T-helper 9 cell (primary cell): ENCODE data around the gene EFCAB8.
"Not testable (repeated sequence)": the region's sequence is repeated elsewhere in the genome, so short reads cannot be mapped to it uniquely, and the experiment has no call there.

Experiments
- DNase-seq: peaks from one replicate; pipeline ENCODE4 v3.0.0-alpha.2; 2020

Gene EFCAB8

DNA sequence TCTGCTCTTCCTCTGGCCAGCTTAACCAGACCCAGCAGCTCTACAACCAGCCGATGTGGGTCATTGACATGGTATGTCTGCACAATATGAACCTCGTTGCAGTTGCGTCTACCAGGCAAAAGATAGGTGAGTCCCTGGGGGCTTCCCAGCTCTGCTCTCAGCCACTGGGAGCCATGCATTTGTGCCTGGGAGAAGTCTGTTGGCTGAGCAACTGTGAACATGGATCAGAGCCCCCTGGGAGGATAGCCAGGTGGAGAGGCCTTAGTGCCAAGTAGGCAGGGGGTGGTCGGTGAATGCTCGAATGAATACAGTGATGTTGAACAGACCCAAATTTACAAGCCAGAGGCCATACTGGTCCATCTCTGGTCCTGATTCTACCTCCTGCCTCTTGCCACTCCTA lies 30.6 kb downstream of the EFCAB8 start:
- no peak for DNase-seq

DNA sequence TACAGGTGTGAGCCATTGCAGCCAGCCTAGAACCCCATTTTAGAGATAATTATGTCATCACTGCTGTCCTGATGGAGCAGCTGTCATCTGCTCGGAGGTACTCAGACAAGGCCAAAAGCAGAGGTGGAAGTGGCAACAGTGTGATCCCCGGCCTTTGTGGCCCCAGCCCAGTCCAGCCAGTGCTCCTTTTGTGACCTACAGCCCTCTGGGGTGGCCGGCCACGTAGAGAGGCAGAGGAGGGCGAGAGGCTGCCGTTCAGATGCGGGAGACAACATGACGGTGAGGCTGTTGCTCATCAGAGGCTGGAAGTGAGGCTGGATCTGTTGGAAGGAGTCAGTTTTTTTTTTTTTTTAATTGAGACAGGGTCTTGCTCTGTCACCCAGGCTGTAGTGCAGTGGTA lies 32.8 kb downstream of the EFCAB8 start:
- no peak for DNase-seq

DNA sequence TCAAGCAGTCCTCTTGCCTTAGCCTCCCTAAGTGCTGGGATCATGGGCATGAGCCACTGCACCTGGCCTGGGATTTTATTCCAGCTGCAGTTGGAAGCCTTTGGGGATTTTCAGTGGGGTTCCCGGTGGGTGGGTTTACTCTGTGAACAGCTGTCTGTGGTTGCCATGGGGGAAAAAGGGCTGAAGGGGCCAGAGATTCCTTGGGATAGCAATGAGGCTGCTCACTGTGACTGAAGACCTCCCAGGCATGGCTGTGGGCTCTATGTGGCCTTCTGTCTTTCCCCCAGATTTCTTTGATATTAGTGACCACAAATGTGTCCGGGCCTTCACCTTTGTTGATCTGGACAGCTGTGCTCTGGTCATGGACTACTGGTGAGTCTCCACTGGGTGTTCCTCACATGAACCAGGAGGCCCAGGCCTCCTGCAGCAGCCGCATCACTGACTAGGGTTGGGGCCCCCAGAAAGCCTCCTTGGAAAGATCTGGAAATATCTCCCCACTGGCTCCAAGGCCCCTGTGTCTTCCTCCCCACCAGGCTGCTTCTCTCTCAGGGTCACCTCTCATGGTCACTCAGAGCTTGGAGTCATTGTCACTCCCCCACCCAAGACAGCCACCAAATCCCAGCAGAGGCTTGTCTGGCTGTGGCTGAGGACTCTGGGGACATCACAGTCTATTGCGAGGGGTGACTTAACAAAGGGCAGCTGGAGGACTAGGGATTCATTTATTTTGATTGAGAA lies 33.4 kb downstream of the EFCAB8 start:
- DNase-seq = no peak

DNA sequence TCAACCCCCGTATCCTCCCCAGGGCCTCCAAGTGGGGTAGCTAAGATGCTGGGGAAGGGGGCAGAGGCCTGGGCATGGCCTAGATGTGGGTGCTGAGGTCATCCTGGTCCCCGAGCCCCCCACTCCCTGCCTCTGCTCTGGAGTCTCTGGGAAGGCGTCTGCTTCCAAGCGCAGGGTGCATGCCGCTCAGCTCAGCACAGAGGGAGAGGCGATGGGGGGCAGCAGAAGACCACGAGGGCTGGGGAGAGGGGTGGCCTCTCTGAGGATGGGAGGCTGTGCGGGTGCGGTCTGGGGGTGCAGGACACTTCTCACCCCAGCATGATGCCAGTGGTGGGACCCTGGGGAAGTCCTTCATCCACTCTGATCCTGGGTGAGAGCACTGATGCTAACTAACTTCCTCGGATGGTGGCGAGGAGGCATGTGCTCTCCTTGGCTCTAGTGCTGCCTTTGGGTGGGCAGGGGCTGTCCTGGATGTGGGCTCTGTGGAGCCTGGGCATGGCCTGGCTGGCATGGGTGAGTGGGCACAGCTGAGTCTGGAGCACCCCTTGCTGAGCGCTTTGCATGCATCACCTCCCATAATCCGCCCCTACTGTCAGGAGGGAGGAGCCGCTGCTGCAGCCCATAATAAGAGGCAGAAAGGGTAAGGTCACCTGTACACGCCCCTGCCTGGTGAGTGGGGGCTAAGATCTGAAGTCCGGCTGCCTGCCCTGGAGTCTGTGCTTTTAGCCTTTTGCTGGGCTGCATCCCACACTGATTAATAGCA lies 34.7 kb downstream of the EFCAB8 start:
- no peak for DNase-seq

DNA sequence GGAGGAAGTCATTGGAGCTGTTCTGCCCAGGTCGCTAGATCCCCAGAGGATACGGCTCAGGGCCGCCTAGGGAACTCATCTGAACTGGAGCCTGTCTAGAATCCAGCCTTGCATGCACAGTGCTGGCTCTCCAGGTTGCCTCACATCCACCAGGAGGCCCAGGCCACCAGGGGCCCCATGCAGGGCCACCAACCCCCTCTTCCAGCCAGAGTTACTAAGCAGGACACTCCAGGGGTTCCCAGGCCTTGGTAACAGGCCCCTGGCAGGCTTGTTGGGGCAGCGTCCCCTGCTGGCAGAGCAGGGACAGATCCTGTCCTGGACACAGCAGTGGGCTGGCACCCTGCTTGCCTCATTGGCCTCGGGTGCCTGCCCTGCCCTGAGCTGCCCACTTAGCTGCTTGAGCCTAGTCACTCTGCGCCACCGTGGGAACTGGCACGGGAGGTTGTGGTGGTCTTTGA lies 35.3 kb downstream of the EFCAB8 start:
- DNase-seq = no peak

DNA sequence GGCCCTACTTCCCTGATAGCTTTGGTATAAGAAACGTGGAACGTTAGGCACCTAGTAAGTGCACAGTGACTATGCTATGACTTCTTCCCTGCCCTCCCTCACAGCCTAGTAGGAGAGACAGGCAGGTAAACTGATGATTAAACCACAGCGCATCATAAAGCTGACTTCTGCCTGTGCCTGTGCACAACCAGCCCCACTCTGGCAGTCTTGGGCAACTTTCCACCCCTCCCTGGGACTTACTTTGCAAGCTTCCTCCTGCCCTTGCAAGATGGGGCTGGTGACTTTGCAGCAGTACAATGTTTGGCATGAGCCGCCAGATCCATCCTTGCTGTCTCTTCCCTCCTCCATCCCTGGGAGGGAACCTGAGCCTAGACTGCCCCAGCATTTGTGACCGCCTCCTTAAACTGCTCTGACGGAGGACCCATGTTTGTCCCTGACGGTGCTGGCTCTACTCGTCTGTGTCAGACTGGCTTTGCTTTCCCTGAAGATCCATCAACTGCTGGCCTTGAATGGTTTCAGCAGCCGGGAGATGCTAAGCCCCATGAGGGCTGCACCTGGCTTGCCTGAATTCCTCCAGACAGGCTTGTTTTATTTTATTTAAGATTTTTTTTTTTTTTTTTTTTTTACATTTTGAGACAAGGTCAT lies 36.1 kb downstream of the EFCAB8 start:
- no peak for DNase-seq

DNA sequence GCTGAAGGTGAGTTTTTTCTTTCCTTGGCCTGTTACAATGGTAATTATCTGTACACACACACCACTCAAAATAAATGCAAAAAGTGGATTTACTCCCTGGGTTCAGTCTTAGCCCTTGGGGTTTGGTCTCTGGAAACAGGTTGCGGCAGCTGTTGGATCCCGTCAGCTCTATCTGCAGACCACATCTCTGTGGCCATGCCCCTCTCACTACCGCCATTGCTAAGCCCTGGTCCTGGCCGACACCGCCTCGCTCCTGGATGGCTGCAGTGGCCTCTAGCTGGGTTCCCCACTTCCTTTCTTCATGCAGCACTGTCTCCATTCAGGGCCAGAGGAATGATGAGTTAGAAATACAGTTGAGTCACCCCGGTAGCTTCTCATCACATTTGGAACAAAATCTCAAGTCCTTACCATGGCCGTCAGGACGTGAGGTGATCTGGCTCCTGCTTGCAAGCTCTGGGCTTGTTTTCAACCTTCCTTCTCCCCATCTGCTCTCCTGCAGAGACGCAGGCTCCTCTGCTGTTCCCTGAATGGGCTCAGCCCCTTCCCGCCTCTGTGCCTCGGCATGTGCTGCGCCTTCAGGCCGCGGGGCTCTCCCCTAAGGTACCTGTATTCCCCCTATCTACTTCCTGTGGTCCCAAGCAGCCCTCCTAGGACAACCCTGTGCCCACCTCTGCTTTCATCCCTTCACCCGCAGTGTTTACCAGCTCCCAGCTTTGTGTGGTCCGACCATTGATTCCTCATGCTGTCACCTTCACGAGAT lies 38.0 kb downstream of the EFCAB8 start:
- DNase-seq = no peak

DNA sequence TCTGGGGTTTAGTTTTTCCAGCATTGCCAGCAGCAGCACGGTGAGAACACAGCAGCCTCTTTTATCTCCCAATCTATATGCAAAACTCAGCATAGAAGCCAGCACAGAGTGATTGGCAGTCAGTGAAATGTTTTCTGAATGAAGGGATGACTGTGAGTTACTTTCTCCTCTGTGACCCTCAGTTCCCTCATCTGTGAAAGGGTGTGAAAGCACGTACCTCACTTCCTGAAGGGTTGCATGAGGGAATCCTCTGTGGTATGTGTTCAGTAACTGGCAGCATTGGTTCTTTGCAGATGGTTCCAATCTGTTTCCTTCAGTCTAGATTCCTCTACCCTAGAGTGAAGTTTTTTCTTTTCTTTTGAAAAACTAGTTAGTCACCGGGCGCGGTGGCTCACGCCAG lies 40.0 kb downstream of the EFCAB8 start:
- no peak for DNase-seq

DNA sequence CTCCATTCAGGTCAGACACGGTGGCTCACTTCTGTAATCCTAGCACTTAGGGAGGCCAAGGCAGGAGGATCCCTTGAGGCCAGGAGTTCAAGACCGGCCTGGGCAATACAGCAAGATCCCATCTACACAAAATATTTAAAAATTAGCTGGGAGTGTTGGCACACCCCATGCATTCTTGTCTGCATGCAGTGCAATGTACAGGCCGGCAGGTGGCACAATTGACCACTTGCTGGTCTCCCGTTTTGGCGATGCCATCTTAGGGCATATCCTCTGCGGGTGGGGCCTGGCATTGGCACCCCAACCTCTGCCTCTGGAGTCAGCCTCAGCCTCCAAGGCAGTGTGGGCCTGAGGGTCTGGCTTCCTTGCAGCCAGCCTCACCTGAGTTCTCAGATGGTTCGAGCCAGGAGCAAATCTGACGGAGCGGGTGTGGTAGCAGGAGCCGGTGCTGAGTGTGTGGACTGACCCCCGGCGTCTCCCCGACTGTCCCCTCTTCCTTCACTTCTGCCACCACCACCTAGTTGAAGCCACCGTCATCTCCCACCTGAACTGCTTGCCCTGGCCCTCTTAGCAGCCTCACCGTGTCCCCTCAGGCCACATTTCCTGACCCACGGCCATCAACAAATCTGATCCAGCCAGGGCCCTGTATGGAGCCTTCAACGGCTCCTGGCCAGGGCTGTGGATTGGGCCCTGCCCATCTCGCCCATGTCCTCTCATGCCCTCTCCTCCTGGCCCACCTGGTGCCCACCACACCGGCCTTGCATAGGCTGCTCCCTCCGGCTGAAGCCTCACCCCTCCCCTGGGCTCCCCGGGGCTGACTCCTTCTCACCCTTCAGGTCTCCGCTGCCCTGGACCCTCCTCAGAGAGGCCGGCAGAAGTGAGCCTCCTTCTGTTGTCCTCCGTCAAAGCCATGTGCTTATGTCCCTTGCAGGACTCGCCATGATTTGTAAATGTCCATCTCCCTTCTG lies 44.0 kb downstream of the EFCAB8 start:
- peak; percentile 60 for DNase-seq

DNA sequence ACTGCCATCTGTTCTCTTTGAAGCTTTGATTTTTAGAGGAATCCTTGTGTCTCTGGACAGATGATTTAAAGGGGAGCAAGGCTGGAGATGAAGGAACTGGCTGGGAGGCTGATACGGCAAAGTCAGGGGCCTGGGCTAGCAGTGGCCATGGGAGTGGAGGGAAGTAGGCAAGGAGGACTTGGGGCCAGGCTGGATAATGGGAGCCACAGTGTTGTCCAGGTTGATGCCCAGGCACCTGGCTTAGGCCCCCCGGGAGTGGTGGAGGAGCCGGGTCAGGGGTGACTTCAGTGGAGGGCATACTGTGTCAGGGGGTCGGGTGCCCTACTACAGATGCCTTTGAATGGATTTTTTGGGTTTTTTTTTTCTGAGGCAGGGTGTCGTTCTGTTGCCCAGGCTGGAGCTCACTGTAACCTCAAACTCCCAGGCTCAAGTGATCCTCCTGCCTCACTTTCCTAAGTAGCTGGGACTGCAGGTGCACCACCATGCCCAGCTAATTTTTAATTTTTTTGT lies 45.0 kb downstream of the EFCAB8 start:
- DNase-seq = no peak

DNA sequence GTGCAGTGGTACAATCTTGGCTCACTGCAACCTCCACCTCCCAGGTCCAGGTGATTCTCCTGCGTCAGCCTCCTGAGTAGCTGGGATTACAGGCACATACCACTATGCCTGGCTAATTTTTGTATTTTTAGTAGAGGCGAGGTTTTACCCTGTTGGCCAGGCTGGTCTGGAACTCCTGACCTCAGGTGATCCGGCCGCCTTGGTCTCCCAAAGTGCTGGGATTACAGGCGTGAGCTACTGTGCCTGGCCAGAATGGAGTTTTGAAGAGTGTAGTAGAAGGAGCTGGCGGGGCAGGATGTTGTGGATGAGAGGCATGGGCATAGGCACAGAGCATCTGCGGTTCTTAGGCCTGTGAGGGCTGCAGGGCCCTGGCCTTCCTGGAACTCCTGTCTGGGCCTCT lies 46.0 kb downstream of the EFCAB8 start:
- not testable (repeated sequence) for DNase-seq

DNA sequence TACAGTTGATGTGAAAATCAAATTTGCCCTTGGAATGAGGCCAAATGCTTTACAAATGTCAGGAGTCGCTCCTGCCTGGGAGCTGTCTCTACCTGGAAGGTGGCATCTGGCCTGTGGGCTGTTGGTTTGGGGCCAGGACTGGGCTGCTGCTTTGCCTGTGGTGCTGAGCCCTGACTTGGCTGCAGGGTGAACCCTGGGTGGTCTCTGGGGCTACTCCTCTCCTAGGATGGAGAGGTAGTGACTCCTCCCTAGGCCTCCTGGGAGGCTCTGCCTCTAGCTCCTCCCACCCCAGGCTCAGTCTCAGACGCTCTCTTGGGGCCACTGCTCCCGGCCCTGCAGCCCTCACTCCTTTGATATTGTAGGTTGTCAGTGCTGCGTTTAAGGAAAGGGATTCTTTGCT lies 47.5 kb downstream of the EFCAB8 start:
- DNase-seq = no peak

DNA sequence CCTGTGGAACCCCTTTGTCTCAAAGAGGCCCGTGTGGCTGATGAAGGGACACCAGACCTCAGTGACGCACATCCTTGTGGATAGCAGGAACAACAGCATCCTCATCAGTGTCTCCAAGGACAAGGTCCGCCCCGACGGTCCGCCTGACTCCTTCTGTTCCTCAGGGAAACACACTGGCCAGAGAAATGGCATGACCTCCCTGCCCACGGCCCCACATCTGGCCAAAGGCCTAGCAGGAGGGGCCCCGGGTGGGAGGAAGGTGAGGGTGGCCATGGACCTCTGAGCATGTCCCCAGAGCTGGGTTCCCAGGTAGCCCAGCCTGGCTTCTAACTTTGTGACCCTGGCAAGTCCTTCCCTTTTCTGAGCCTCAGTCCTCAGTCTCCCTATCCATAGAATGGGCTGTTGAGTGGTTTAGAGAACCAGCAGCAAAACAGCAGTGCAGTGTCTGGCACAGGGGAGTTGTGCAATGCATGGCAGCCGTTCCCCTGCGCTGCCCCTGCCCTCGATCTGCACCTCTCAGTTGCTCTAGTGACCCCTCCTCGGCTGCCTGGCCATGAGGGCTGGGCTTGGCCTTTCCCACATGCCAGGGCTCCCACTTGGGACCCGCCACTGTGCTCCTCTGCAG lies 48.3 kb downstream of the EFCAB8 start:
- no peak for DNase-seq

DNA sequence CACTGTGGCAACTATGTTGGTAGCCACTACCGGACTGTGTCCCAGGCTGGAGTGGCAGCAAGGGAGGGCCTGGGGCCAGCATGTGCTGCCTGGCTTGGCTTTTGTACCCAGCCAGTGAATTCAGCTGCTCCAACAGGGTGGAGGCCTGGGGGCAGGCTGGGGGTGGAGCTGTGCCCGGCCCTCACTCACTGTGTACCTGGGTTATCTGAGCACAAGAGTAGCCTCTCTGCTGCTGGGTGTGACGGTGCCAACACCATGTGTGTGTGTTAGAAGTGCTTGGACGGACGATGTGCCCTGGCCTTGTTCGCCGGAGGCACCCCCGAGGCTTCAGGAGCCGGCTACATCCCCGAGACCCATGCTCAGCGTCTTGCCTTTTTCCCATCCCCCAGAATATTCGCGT lies 49.2 kb downstream of the EFCAB8 start:
- DNase-seq = no peak

DNA sequence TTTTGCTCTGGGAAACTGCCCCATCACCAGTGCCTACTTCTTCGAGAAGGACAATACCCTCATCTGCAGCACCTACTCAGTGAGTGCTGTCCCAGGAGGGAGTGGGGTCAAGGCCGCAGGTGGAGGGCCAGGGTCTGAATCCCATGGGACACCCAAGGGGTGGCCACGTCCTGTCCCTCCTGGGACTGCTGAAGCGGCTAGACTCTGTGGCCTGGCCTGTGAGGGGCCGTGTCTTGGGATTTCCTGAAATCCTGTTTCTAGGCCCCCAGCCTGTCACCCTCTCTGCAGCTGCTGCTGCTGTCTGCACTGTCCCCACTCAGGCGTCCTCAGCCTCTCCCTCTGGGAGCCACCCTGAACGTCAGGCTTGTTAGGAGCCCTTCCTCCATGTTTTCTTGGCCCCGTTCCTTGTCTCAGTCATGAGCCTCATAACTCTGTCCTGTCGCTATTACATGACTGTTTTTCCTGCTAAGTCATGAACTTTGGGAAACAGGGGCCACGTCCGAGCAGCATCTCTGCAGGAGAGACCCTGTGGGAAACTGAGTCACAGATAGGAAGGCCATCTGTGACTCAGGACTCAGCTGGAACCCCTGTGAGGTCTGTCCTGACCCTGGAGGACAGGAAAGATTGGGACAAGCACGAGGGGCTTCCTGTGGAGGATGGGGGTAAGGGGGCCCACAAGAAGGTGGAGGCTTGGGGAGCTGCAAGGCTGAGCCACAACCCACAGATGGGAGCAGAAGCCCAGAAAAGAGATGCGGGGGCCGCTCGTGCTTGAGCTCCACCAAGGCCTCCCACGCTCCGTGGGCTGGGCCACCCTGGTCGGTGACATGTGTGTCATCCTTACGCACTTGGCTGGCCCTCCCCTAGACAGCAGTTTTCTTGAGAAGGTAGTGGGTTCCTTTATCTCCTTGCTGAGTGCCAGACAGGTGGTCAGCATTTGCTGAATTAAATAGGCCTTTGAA lies 49.9 kb downstream of the EFCAB8 start:
- no peak for DNase-seq

DNA sequence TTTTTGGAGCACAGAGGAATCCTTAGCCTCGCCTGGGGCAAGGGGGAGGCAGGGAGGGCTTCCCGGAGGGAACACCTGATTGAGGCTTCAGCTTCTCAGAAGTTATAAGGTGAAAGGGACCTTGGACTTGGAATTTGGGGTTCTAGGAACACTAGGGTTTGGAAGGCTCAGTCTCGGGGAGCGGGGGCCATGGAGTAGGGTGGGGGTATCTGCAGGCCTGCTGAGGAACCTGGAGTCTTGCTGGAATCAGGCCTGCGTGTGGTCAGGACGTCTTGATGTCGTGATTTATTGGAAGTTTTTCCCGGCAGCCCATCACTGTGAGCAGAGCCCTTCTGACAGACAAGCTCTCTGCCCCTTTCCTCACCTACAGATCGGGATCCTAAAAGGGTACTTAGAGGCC lies 50.7 kb downstream of the EFCAB8 start:
- DNase-seq = no peak

DNA sequence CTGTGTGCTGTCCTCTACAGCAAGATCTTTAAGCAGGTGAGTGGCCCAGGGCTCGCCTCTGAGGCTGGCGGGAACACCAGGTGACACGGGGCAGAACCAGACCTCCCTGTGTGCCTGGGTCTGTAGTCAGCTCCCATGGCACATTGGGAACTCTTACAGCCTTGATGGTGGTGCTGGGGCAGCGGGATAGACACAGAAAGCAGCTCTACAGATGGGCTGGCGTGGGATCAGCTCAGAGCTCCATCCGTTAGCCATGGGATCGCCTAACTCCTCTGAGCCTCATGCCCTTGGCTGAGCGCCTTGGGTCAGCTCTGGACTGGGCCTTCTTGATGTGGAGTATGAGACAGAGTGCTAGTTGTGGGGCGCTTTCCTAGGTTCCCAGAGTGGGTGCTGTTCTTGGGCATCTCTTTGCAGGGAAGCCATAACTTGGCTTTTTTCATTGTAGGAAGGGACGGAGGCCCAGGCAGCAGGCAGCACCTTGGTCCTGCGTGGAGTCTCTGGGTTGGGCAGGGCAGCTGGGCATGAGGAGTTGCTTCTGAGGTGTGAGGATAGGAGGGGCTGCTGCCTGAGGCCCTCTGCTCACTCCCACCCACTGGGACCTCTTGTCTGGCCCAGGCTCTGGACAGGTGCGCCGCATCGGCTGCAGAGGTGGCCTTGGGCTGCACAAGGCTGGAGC lies 51.3 kb downstream of the EFCAB8 start:
- no peak for DNase-seq

DNA sequence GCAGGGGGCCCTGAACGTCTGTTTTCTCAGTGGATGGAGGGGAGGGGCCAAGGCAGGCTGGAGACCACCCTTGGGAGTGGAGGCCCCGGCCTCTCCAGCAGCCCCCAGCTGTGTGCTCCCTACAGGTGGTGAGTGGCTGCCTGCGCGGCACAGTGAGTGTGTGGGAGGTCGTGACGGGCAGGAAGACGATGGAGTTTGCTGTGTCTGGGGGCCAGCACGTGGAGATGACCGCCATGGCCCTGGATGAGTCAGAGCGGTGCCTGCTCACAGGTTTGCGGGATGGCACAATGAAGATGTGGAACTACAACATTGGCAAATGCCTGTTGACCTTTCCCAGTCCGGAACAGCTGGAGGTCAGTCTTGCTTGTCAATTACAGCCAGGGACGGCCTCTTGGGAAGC lies 52.6 kb downstream of the EFCAB8 start:
- DNase-seq = no peak

DNA sequence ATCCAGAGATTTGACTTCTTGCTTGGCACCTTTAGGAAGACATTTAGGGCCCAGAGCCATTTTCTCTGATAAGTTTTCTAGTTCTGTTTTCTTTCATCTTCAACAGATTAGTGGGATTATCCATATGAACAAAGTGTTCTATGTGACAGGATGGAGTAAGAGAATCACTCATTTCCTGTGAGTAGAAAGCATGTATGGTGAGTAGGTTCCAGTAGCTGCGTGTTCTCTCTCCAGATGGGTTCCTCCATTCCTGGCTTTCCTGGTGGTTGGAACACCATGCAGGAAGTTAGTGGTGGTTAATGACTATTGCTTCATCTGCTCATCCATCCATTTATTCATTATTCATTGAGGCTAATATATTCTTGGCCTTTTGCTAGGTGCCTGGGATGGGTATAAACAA lies 54.0 kb downstream of the EFCAB8 start:
- no peak for DNase-seq
